Measurements from ENCODE around the gene VWA8. TPM values are rescaled to one million over a fixed set of nuclear protein-coding genes. Genes with fewer than 3 reads are reported as not detected.

Gene VWA8
- total RNA-seq, 2 experiments from 2014 or later, result 15.7 to 16.9 TPM

- ATAC-seq, result no peak
- peaks cover 12% of the 10 kb centered on the region for H3K4me1 Mint-ChIP-seq (ENCODE audit: low read depth)
- H3K27me3 Mint-ChIP-seq (ENCODE audit: low read depth), result no peaks in the 10 kb centered on the region
- peaks cover 10% of the 10 kb centered on the region for H3K36me3 Mint-ChIP-seq (ENCODE audit: low read depth)
- POLR2A ChIA-PET, result no interaction called here
- CTCF ChIA-PET, result interaction anchor here (1.6 kb wide), 1 partner anchor 136 kb away, joined by 4 read pairs; no protein-coding TSS in a partner anchor
- no peak overlapping the region for H3K4me3 Mint-ChIP-seq
- no peak for DNase-seq
- no peak overlapping the region for H3K27ac Mint-ChIP-seq
- no peaks in the 10 kb centered on the region for H3K9me3 Mint-ChIP-seq (ENCODE audit: insufficient read depth)
Observed at GRCh38 chr13:41596190-41596589, 364.7 kb downstream of the VWA8 start.

DNA sequence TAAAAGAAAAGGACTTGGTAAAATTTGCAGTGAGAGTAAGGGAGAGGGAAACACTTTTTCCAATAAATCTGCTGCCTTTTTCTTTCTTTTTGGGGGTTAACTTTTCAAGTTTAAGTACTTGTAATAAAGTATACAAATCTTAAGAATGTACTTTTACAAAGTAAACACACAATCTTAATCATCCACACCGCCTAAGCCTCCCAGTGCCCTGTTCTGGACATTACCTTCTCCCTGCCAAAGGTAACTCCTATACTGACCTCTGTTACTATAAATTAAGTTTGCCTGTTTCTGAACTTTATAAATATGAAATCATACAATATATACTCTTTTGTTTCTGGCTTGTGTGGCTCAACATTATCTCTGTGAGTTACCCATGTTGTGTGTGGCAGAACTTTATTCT, 365.6 kb downstream of the VWA8 start:
- no peaks in the 10 kb centered on the region for H3K27me3 Mint-ChIP-seq (ENCODE audit: low read depth)
- H3K27ac Mint-ChIP-seq, result no peak overlapping the region
- CTCF ChIA-PET, result interaction anchor here (1.6 kb wide), 1 partner anchor 136 kb away, joined by 4 read pairs; no protein-coding TSS in a partner anchor

GRCh38 chr13:41590643-41591042, 370.3 kb downstream of the VWA8 start:
- DNase-seq (no peak), ATAC-seq (no peak)
- POLR2A ChIA-PET, result no interaction called here
- Mint-ChIP-seq H3K27me3 (ENCODE audit: low read depth) (no peaks in the 10 kb centered on the region), H3K4me1 (ENCODE audit: low read depth) (peaks cover 3% of the 10 kb centered on the region), H3K9me3 (ENCODE audit: insufficient read depth) (no peaks in the 10 kb centered on the region), H3K4me3 (no peak overlapping the region), H3K27ac (no peak overlapping the region), H3K36me3 (ENCODE audit: low read depth) (peaks cover 28% of the 10 kb centered on the region)
- CTCF ChIA-PET, result no interaction called here

More for the DNA sequence above, 365.6 kb downstream of the VWA8 start:
- no peak for ATAC-seq
- Mint-ChIP-seq H3K9me3 (ENCODE audit: insufficient read depth) (no peaks in the 10 kb centered on the region), H3K4me1 (ENCODE audit: low read depth) (peaks cover 12% of the 10 kb centered on the region), H3K4me3 (no peak overlapping the region), H3K36me3 (ENCODE audit: low read depth) (peaks cover 9% of the 10 kb centered on the region)
- POLR2A ChIA-PET, result no interaction called here
- no peak for DNase-seq

DNA sequence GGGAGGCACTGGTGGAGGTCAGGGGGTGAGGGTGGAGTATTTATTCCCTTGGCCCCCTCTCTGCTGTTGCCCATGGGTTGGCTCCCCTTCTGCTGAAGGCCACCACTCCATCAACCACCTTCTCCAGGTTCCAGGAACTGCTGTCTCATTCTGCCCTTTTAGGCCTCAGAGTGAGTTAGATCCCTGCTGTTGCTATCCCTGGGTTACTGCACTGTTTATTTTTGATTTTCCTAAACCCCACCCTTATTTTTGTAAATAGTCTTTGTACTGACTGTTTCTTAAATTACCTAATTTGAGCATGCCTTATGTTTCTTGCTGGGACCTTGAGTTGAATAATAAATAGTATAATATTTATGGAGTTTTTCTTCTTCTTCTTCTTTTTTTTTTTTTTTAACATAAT, 370.8 kb downstream of the VWA8 start:
- Mint-ChIP-seq H3K9me3 (ENCODE audit: insufficient read depth) (no peaks in the 10 kb centered on the region), H3K4me1 (ENCODE audit: low read depth) (peaks cover 3% of the 10 kb centered on the region), H3K36me3 (ENCODE audit: low read depth) (peaks cover 28% of the 10 kb centered on the region), H3K4me3 (no peak overlapping the region), H3K27me3 (ENCODE audit: low read depth) (no peaks in the 10 kb centered on the region), H3K27ac (peak overlapping the region; percentile 37)
- no peak for ATAC-seq
- ChIA-PET POLR2A (no interaction called here), CTCF (no interaction called here)
- no peak for DNase-seq

GRCh38 chr13:41589434-41589833, 371.5 kb downstream of the VWA8 start:
- CTCF ChIA-PET, result no interaction called here
- POLR2A ChIA-PET, result no interaction called here
- H3K27me3 Mint-ChIP-seq (ENCODE audit: low read depth), result no peaks in the 10 kb centered on the region
- DNase-seq (no peak), ATAC-seq (no peak)
- H3K36me3 Mint-ChIP-seq (ENCODE audit: low read depth), result peaks cover 31% of the 10 kb centered on the region
- no peaks in the 10 kb centered on the region for H3K9me3 Mint-ChIP-seq (ENCODE audit: insufficient read depth)
- peaks cover 3% of the 10 kb centered on the region for H3K4me1 Mint-ChIP-seq (ENCODE audit: low read depth)
- H3K27ac Mint-ChIP-seq, result no peak overlapping the region
- H3K4me3 Mint-ChIP-seq, result no peak overlapping the region

DNA sequence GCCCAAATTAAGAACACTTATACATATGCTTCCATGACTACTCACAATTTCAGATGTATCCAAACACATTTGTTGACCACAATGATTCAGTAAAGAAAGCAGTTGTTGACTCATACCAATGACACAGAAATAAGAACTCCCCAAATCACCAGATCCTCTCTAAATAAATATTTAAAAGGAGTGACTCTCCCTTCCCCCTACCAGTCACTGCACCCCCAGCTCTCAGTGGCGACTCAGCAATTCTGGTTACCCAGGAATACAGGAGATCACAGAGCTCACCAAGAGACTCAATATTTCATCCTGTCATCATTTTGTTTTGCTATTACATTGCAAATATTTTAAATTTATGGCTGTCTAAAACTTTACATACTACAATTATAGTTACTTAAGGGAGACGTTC, 372.0 kb downstream of the VWA8 start:
- no peak overlapping the region for H3K27ac Mint-ChIP-seq
- H3K27me3 Mint-ChIP-seq (ENCODE audit: low read depth), result no peaks in the 10 kb centered on the region
- ATAC-seq, result no peak
- peaks cover 3% of the 10 kb centered on the region for H3K4me1 Mint-ChIP-seq (ENCODE audit: low read depth)
- H3K4me3 Mint-ChIP-seq, result no peak overlapping the region
- H3K36me3 Mint-ChIP-seq (ENCODE audit: low read depth), result peaks cover 31% of the 10 kb centered on the region
- no peak for DNase-seq
- H3K9me3 Mint-ChIP-seq (ENCODE audit: insufficient read depth), result no peaks in the 10 kb centered on the region
- POLR2A ChIA-PET, result no interaction called here
- CTCF ChIA-PET, result no interaction called here

- peaks cover 3% of the 10 kb centered on the region for H3K4me1 Mint-ChIP-seq (ENCODE audit: low read depth)
- ChIA-PET CTCF (interaction anchor here (1.5 to 1.8 kb wide), 3 partner anchors 11 to 129 kb away, joined by 5 to 9 read pairs (median 8); no protein-coding TSS in a partner anchor), POLR2A (no interaction called here)
- no peak overlapping the region for H3K27ac Mint-ChIP-seq
- no peak for ATAC-seq
- H3K36me3 Mint-ChIP-seq (ENCODE audit: low read depth), result peaks cover 29% of the 10 kb centered on the region
- H3K9me3 Mint-ChIP-seq (ENCODE audit: insufficient read depth), result no peaks in the 10 kb centered on the region
- H3K4me3 Mint-ChIP-seq, result no peak overlapping the region
- H3K27me3 Mint-ChIP-seq (ENCODE audit: low read depth), result no peaks in the 10 kb centered on the region
- no peak for DNase-seq
Observed at GRCh38 chr13:41588448-41588847, 372.5 kb downstream of the VWA8 start.

GRCh38 chr13:41587490-41587889, 373.4 kb downstream of the VWA8 start:
- Mint-ChIP-seq H3K36me3 (ENCODE audit: low read depth) (peaks cover 27% of the 10 kb centered on the region), H3K4me3 (no peak overlapping the region), H3K27me3 (ENCODE audit: low read depth) (no peaks in the 10 kb centered on the region), H3K27ac (no peak overlapping the region), H3K4me1 (ENCODE audit: low read depth) (peaks cover 3% of the 10 kb centered on the region), H3K9me3 (ENCODE audit: insufficient read depth) (no peaks in the 10 kb centered on the region)
- POLR2A ChIA-PET, result interaction anchor here (0.7 kb wide), 1 partner anchor 521 kb away, joined by 3 read pairs; no protein-coding TSS in a partner anchor
- DNase-seq (peak; percentile 26), ATAC-seq (peak; percentile 36)
- CTCF ChIA-PET, result interaction anchor here (1.3 to 1.8 kb wide), 4 partner anchors 10 to 128 kb away, joined by 4 to 9 read pairs (median 6); no protein-coding TSS in a partner anchor

DNA sequence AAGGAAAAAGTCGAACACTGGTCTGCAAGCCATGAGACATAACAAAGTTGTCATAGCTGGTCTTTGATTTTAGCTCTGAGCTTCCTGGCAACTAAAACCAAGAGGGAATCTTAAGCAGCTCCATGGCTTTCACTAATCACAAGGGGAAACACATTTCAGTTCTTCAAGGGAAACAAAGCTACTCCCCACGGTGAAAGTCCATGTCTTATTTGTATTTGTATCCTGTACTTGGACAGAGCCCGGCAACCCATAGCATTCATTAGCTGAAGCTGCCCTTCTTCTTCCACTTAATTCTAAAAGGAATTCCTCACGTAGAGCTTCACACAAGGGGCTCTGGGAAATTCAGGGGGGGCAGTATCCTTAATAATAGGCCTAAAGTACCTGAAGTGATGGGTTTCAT, 374.7 kb downstream of the VWA8 start:
- DNase-seq, result no peak
- peaks cover 27% of the 10 kb centered on the region for H3K36me3 Mint-ChIP-seq (ENCODE audit: low read depth)
- no peaks in the 10 kb centered on the region for H3K9me3 Mint-ChIP-seq (ENCODE audit: insufficient read depth)
- CTCF ChIA-PET, result no interaction called here
- H3K27ac Mint-ChIP-seq, result no peak overlapping the region
- H3K27me3 Mint-ChIP-seq (ENCODE audit: low read depth), result no peaks in the 10 kb centered on the region
- no peak for ATAC-seq
- peaks cover 3% of the 10 kb centered on the region for H3K4me1 Mint-ChIP-seq (ENCODE audit: low read depth)
- H3K4me3 Mint-ChIP-seq, result no peak overlapping the region
- POLR2A ChIA-PET, result no interaction called here

GRCh38 chr13:41582027-41582463, 378.9 kb downstream of the VWA8 start:
- H3K27ac Mint-ChIP-seq, result no peak overlapping the region
- ATAC-seq (no peak), DNase-seq (no peak)
- ChIA-PET CTCF (no interaction called here), POLR2A (no interaction called here)
- peaks cover 3% of the 10 kb centered on the region for H3K4me1 Mint-ChIP-seq (ENCODE audit: low read depth)
- no peaks in the 10 kb centered on the region for H3K27me3 Mint-ChIP-seq (ENCODE audit: low read depth)
- H3K36me3 Mint-ChIP-seq (ENCODE audit: low read depth), result peaks cover 18% of the 10 kb centered on the region
- no peaks in the 10 kb centered on the region for H3K9me3 Mint-ChIP-seq (ENCODE audit: insufficient read depth)
- H3K4me3 Mint-ChIP-seq, result no peak overlapping the region

DNA sequence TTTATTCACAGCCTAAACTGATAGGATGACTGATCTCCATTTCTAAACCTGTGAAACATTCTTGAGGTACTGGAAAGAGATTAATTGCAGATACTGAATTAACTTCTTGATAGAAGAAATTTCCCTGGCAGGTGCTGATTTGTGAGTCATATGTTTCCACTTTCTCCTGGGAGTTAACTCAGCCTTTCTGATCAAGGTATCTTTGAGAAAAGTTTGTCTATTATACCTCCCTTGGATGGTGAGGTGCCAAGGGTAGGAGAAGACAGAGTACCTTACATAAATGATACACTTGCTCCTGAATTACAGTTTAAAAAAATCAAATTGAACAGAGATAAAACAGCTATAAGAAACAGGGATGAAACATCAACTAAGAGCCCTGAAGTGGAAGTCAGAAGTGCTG, 380.6 kb downstream of the VWA8 start:
- POLR2A ChIA-PET, result no interaction called here
- Mint-ChIP-seq H3K27ac (no peak overlapping the region), H3K9me3 (ENCODE audit: insufficient read depth) (no peaks in the 10 kb centered on the region), H3K36me3 (ENCODE audit: low read depth) (peaks cover 18% of the 10 kb centered on the region), H3K4me1 (ENCODE audit: low read depth) (peaks cover 3% of the 10 kb centered on the region), H3K4me3 (no peak overlapping the region), H3K27me3 (ENCODE audit: low read depth) (no peaks in the 10 kb centered on the region)
- DNase-seq (no peak), ATAC-seq (no peak)
- CTCF ChIA-PET, result no interaction called here

DNA sequence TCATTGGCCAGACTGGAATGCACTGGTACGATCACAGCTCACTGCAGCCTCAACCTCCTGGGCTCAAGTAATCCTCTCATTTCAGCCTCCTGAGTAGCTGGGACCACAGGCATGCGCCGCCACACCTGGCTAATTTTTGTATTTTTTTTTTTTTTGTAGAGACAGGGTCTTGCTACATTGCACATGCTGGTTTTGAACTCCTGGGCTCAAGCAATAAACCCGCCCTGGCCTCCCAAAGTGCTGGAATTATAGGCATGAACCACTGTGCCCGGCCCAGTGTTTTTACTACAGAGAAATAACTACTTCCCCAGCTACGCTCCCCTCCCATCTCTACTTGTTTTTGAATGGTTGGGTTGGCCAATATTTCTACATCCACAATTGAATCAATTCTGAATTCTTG, 381.0 kb downstream of the VWA8 start:
- ATAC-seq, result no peak
- no peak for DNase-seq
- Mint-ChIP-seq H3K9me3 (ENCODE audit: insufficient read depth) (no peaks in the 10 kb centered on the region), H3K27ac (no peak overlapping the region), H3K4me3 (no peak overlapping the region), H3K27me3 (ENCODE audit: low read depth) (no peaks in the 10 kb centered on the region), H3K36me3 (ENCODE audit: low read depth) (peaks cover 21% of the 10 kb centered on the region), H3K4me1 (ENCODE audit: low read depth) (peaks cover 3% of the 10 kb centered on the region)
- CTCF ChIA-PET, result no interaction called here
- POLR2A ChIA-PET, result no interaction called here

GRCh38 chr13:41579168-41579567, 381.7 kb downstream of the VWA8 start:
- DNase-seq (no peak), ATAC-seq (no peak)
- H3K27ac Mint-ChIP-seq, result no peak overlapping the region
- no peaks in the 10 kb centered on the region for H3K27me3 Mint-ChIP-seq (ENCODE audit: low read depth)
- peaks cover 3% of the 10 kb centered on the region for H3K4me1 Mint-ChIP-seq (ENCODE audit: low read depth)
- H3K4me3 Mint-ChIP-seq, result no peak overlapping the region
- no peaks in the 10 kb centered on the region for H3K9me3 Mint-ChIP-seq (ENCODE audit: insufficient read depth)
- H3K36me3 Mint-ChIP-seq (ENCODE audit: low read depth), result peaks cover 24% of the 10 kb centered on the region
- CTCF ChIA-PET, result interaction anchor here (2.3 kb wide), 1 partner anchor 9 kb away, joined by 8 read pairs; no protein-coding TSS in a partner anchor
- POLR2A ChIA-PET, result no interaction called here

Data from activated CD8-positive, alpha-beta T cell treated with anti-CD3 and anti-CD28 coated beads, Interleukin-2, amount 10 ng/mL, durations not matched to agents 7 days and 5 days (primary cell).